Measurements from ENCODE around the gene AK9.
A peak's percentile ranks its signal among the peaks of the same experiment; 100 is the strongest.

The AK9 gene

DNA sequence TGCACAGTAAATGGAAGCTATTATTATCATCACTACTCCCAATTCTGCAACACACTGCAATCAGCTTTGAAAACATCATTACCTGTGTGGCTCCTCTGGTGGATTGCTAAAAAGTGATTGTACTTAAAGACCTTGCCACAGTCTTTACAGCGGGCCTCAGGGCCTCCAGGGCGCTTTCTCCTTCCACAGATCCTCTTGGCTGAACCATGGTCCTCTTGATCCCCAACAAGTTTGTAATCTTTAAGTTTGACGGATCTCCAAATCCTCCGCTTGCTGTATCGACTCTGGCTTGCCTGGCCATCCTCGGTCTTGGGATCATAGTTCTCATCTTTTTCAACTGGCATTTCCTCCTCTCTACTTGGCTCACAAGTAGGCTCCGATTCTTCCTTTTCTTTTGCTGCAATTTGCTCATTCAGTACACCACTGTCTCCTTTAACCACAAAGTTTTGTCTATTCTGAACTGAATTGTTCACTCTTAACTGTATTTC lies 210.0 kb downstream of the AK9 start:
- H3K4me3 ChIP-seq (ENCODE audit: low read length) = peak overlapping the region; percentile 96; the same call in 1 of the 2 replicates
- no peak for TF ChIP-seq ZNF274 (IDR thresholded peaks at IDR 0.05; ENCODE audit: low read depth, low read length)

DNA sequence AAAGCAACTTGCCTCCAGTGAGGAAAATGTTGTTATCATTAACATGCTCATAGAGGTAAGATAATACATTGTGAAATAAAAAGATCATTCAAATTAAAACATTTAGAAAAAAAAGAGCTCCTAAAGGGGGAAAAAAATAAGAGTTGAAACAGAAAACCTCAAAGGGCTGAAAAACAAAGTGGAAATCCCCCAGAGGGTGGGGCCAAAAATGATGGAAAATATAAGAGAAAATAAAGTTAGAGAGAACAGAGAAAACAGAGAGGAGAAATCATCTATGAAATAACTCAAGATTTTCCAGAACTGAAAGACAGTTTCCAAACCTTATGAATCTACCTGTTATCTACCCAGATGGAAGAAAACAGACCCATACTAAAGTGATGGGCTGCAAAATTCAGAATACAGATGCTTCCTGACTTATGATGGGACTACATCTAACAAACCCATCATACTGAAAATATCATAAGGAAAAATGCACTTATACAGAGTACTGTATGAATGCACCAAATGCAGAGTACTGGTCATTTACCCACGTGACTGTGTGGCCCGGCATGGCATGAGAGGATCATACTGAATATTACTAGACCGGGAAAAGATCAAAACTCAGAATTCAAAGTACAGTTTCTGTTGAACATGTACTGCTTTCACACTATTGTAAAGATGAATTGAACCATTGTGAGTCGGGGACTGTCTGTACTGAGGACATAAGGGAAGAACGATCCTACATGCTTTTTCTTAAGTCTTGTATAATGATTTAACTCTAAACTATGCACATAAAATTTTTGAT lies 212.0 kb downstream of the AK9 start:
- no peak for TF ChIP-seq ZNF274 (IDR thresholded peaks at IDR 0.05; ENCODE audit: low read depth, low read length)
- peak overlapping the region; percentile 64 for H3K4me3 ChIP-seq (ENCODE audit: low read length)

DNA sequence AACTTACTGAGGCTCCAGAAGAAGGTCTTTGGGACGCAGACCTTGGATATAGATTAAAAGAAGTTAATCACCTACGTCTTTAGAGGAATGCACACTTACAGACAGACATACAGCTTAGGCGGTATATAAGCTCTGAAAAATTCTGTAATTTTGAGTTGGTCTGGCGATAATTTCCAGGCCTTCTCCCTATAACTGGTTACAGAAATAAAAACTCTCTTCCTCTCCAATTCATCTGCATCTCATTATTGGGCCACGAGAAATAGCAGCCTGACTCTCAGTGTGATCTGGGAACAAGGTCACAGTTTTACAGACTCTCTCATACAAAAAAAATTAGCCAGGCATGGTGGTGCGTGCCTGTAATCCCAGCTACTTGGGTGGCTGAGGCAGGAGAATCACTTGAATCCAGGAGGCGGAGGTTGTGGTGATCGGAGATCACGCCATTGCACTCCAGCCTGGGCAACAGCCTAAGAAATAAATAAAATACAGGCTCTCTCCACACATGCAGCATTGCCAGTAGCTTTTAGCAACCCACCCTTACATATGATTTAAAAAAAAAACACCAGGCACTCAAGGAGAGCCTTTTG lies 212.7 kb downstream of the AK9 start:
- TF ChIP-seq ZNF274 (IDR thresholded peaks at IDR 0.05; ENCODE audit: low read depth, low read length) = no peak
- peak overlapping the region; percentile 64 for H3K4me3 ChIP-seq (ENCODE audit: low read length)

DNA sequence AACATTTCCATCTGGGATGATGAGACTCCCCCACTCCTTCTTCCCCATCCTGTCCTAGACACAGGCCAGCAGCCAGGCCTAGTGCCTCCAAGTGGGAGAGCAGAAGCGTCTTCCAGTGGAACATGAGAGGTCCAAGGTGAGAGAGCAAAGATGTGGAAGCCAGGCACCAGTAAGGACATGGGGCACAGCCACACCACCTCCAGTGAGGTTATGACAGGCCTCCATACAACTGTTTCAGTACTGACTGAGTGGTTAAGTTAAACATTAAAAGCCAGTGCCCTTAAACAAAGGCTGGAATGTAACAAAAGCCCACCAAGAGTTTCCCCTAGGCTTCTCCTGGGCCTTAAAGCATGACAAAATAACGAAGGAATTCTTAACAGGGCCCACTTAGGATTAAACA lies 213.3 kb downstream of the AK9 start:
- H3K4me3 ChIP-seq (ENCODE audit: low read length) = peak overlapping the region; percentile 17; the same call in 1 of the 2 replicates
- TF ChIP-seq ZNF274 (IDR thresholded peaks at IDR 0.05; ENCODE audit: low read depth, low read length) = no peak

DNA sequence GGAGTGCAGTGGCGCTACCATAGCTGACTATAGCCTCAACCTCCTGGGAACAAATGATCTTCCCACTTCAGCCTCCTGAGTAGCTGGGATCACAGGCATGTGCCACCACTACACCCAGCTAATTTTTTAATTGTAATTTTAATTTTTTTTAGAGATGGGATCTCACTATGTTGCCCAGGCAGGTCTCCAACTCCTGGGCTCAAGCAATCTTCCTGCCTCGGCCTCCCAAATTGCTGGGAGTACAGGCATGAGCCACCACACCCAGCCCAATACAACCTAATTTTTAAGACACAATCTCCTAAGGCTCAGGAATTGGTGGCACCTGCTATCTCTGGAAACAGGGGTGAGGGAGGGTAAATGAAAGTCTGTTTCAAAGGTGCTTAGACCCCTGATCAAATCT lies 213.8 kb downstream of the AK9 start:
- TF ChIP-seq ZNF274 (IDR thresholded peaks at IDR 0.05; ENCODE audit: low read depth, low read length) = no peak

DNA sequence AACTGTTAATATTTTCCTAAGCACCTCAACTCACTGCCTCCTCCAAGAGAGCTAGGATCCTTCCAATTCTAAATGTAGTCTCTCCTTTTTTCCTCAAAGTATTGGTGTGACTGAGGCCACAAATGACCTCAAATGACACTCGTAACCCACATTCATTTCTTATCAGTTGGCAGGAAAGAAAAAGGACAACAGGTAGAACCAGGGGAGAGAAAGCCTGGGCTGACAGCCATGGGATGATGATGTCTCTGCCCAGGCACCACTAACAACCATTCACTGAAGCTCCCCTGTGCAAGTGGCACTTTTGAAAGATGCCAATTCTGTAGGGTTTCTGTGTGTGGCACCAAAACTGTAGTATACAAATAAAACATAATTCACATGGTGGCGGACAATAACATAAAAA lies 215.4 kb downstream of the AK9 start:
- no peak overlapping the region for H3K4me3 ChIP-seq (ENCODE audit: low read length)
- no peak for TF ChIP-seq ZNF274 (IDR thresholded peaks at IDR 0.05; ENCODE audit: low read depth, low read length)

More for the DNA sequence above, 213.8 kb downstream of the AK9 start:
- H3K4me3 ChIP-seq (ENCODE audit: low read length) = peak overlapping the region; percentile 17; the same call in 1 of the 2 replicates

DNA sequence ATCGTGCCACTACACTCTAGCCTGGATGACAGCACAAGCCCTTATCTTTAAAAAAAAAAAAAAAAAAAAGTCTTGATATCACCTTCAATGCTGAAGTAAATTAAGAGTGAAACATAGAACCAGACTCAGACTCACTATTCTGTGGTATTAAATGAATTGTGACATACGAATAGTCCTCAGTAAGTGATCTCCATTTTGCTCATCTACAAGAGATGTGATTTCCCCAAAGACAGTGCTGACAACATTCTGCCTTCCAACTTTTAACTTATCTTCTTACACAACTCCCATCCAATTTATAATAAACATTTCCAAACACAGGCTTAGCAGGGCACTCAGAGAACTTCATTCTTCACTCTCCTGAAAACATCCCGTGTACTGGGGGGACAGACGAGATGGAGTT lies 216.0 kb downstream of the AK9 start:
- no peak for TF ChIP-seq ZNF274 (IDR thresholded peaks at IDR 0.05; ENCODE audit: low read depth, low read length)
- no peak overlapping the region for H3K4me3 ChIP-seq (ENCODE audit: low read length)

DNA sequence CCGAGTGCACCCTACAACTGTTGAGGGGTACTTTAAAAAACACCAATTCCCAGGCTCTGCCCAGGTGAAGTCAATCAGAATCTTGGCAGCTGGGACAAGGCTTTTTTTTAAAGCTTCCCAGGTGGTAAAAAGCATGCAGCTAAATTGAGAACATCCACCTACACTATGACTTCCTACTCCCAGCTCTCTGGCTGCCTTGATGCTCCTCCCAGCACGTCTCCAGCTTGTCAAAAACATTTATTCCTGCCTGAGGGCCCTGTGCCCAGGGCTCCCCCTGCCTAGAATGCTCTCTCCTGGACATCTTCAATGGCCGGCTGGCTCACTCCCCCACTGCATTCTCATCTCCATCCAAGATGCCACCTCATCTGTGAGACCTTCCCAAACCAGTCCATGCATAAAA lies 217.9 kb downstream of the AK9 start:
- no peak overlapping the region for H3K4me3 ChIP-seq (ENCODE audit: low read length)
- TF ChIP-seq ZNF274 (IDR thresholded peaks at IDR 0.05; ENCODE audit: low read depth, low read length) = no peak

DNA sequence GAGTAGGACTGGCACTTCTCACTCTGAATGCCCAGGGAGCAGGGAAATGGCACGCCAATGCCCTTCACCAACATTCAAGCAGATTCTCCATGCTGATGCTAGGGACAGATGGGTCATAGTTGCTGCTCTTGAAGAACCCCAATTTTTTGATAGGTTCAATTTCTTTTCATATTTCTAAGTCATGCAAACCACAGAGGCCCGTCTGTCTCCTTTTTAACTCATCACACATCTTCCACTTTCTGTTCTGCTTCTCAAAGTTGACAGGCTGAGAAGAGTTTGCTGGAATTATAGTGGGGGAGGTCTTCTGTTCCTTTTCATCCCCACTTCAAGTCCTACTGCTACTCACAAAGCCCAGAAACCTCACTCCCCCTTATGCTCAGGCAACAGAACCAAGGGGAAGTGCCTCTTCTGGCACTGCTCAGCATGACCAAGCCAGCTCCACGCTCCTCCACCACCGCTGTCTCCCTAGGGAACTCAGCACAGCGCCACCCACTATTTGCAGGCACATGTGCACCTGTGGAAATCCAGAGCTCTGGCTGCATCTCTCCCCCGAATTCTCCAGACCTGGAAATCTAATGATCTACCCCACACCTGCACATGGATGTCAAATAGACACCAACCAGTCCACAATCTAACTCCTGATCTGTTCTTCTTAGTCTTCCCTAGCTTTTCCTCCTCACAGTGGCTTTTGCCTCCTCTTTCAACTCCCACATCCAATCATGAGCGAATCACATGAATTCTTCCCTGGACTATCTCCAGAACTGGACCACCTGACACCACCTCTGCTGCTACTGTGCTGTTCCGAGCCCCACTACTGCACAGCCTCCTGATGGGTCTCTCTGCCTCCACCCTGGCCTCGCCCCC lies 218.6 kb downstream of the AK9 start:
- TF ChIP-seq ZNF274 (IDR thresholded peaks at IDR 0.05; ENCODE audit: low read depth, low read length) = no peak

DNA sequence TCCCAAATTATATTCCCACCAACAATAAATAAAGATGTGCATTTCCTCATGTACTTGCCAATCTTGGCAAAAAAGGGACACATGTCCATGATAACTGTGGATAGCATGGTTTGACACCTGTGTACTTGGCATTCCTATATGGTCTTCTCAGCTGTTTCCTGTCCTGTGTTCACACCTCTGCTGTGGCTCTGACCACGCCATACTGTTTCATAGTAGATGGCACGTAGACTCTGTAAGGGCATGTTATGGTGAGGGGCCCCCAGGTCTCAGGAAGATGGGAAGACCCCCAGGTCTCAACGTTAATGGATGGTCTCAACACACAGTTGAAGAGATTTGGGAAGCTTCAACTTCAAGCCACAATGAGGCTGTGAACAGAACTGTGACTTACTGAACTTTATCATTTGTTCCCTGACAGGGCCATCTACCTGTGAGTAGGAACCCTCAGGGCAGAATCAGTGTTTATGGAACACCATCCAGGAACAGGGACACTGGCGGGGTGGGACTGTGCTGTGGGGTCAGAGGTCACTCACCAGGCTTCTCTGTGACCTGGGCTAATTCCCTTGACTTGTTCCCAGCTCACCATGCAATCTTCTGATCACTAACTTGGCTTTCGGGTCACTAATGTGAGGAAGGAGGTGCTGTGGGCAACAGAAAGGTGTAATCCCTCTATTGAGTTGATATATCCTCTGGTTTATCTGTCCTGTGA lies 219.7 kb downstream of the AK9 start:
- TF ChIP-seq ZNF274 (IDR thresholded peaks at IDR 0.05; ENCODE audit: low read depth, low read length) = no peak
- no peak overlapping the region for H3K4me3 ChIP-seq (ENCODE audit: low read length)

More for the DNA sequence above, 218.6 kb downstream of the AK9 start:
- no peak overlapping the region; the same call in 1 of the 2 replicates for H3K4me3 ChIP-seq (ENCODE audit: low read length)

DNA sequence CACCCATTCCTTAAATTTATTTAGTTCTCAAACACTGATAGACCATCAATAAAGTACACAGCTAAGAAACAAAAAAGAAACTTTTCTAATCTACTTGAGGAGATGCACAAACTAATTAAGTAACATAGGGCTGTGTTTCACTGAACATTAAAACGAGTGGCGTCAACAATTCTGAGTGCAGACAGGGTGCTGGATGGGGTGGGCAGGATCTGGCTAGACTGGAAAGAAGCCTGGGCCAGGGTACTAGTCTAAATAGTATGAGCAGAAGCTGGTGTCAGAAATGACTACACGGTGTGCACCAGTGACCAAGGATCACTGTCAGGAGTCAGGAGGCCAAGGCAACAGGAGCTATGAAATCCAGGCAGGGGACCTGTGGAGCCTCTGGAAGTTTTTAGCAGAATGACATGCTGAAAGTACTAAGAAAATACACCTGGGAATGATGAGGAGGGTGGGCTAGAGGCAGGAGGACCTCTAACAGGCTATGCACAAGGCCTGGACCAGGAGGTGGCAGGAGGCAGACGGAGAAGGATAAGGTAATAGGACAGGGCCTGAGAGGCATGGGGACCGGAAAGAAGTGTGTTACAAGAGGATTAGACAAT lies 221.3 kb downstream of the AK9 start:
- H3K4me3 ChIP-seq (ENCODE audit: low read length) = no peak overlapping the region
- TF ChIP-seq ZNF274 (IDR thresholded peaks at IDR 0.05; ENCODE audit: low read depth, low read length) = no peak

DNA sequence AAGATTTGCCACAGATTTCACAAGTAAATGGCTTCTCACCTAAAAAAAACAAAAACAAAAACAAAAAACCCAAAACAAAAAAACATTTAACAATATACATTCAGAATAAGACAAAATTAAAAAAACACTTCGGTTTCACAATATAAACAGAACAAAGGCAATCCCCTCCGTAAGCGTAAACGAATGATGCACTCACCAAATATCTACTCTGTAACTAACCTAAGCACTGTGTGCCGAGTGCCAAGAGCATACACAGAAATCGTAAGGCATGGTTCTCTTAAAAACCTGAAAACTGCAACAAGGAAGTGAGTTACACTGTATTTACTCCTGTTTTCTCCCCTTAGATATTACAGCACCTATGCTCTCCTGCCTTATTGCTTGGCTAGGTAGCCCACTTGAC lies 223.3 kb downstream of the AK9 start:
- TF ChIP-seq ZNF274 (IDR thresholded peaks at IDR 0.05; ENCODE audit: low read depth, low read length) = no peak

DNA sequence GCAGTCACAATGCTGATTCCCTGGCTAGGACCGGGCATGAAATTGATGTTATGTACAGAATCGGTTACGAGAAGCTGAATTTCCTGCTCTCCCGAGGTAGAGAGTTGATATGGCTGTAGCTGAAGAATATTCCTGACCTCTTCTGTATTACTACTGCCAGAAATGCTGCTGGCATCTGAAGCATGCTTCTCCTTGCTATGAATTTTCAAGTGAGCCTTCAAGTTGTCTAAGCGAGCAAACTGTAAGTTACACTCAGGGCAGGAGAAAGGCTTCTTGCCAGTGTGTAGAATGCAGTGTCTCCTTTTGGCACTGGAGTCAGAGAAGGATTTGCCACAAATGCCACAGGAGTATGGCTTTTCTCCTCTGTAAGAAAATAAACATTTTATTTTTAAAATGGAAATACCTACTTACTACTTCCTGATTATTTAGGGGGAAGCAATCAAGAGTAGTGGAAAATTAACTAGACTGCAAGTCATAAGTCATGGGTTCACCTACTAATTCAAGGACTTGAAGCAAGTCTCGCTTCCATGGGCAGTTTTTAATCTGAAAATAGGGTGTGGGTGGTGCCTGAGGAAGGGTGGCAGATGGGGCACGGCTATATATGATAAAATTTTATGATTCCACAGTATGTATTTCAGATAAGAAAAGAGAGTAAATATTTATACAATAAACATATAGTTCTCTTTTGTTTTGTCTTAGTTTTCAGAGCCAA lies 224.6 kb downstream of the AK9 start:
- no peak for TF ChIP-seq ZNF274 (IDR thresholded peaks at IDR 0.05; ENCODE audit: low read depth, low read length)
- H3K4me3 ChIP-seq (ENCODE audit: low read length) = no peak overlapping the region

More for the DNA sequence above, 223.3 kb downstream of the AK9 start:
- no peak overlapping the region for H3K4me3 ChIP-seq (ENCODE audit: low read length)

Measured in GM08714 (cell line).